Fibroblast of peridontal ligament (primary cell): ENCODE data around the gene GLI1.

ENCODE experiments used
- DNase-seq: peaks from one replicate; pipeline ENCODE4 v3.0.0-alpha.2; 2010; ENCODE audit errors: extremely low read depth

GLI1 gene

GRCh38 chr12:57461276-57461916 lies 1.8 kb downstream of the GLI1 start:
- DNase-seq = no peak

GRCh38 chr12:57461917-57462250 lies 2.3 kb downstream of the GLI1 start:
- DNase-seq = no peak

- peak; percentile 77 for DNase-seq
Measured at GRCh38 chr12:57462251-57462911, 2.8 kb downstream of the GLI1 start.

GRCh38 chr12:57462912-57463253 lies 3.3 kb downstream of the GLI1 start:
- DNase-seq = no peak

GRCh38 chr12:57464569-57464968 lies 5.0 kb downstream of the GLI1 start:
- DNase-seq = no peak

GRCh38 chr12:57465030-57465746 lies 5.6 kb downstream of the GLI1 start:
- DNase-seq = no peak

- no peak for DNase-seq
Measured at GRCh38 chr12:57465747-57466505, 6.3 kb downstream of the GLI1 start.

GRCh38 chr12:57467212-57467874 lies 7.8 kb downstream of the GLI1 start:
- no peak for DNase-seq

GRCh38 chr12:57467915-57468314 lies 8.3 kb downstream of the GLI1 start:
- no peak for DNase-seq

GRCh38 chr12:57469296-57470164 lies 9.9 kb downstream of the GLI1 start:
- no peak for DNase-seq

- no peak for DNase-seq
Measured at GRCh38 chr12:57470286-57470969, 10.8 kb downstream of the GLI1 start.

GRCh38 chr12:57470970-57471656 lies 11.5 kb downstream of the GLI1 start:
- DNase-seq = no peak

- DNase-seq = no peak
Measured at GRCh38 chr12:57471661-57472060, 12.1 kb downstream of the GLI1 start.

GRCh38 chr12:57472391-57472790 lies 12.8 kb downstream of the GLI1 start:
- no peak for DNase-seq

- no peak for DNase-seq
Measured at GRCh38 chr12:57473392-57473791, 13.8 kb downstream of the GLI1 start.

- DNase-seq = no peak
Measured at GRCh38 chr12:57473886-57474285, 14.3 kb downstream of the GLI1 start.

- no peak for DNase-seq
Measured at GRCh38 chr12:57474430-57474829, 14.8 kb downstream of the GLI1 start.

- DNase-seq = no peak
Measured at GRCh38 chr12:57474862-57475261, 15.3 kb downstream of the GLI1 start.

GRCh38 chr12:57475271-57476161 lies 15.9 kb downstream of the GLI1 start:
- DNase-seq = no peak
